HepG2 (cell line): Measurements from ENCODE around the gene CHRNB1. TPM values are rescaled to one million over a fixed set of nuclear protein-coding genes. Genes with fewer than 3 reads are reported as not detected.

Experiments used
- AGO2 ChIP-seq: fragments of 200-400 bp; formaldehyde crosslinking; optimal IDR thresholded peaks from 2 replicates; pipeline ENCODE3; 2017; ENCODE audit warnings: mild to moderate bottlenecking, low read depth, low read length, moderate library complexity
- EHMT2 ChIP-seq: fragments of 200-600 bp; sonication (generic); IDR thresholded peaks from 2 replicates; pipeline ENCODE4 v1.7.0; 2017; ENCODE audit warnings: antibody characterized with exemption, low read depth, low read length, borderline replicate concordance
- EZH2 ChIP-seq: conservative IDR thresholded peaks from 2 replicates; pipeline ENCODE4 v1.6.1; 2012; ENCODE audit warnings: mild to moderate bottlenecking, low read depth, low read length, moderate library complexity
- GFI1 ChIP-seq: sonication (generic); formaldehyde crosslinking; IDR thresholded peaks from 2 replicates; pipeline ENCODE4 v1.5.0; 2020; ENCODE audit warnings: missing genetic modification reagents, mild to moderate bottlenecking, borderline replicate concordance
- HHEX ChIP-seq: IDR thresholded peaks from 2 replicates; pipeline ENCODE4 v1.6.1; 2016; ENCODE audit warnings: control low read depth
- HNF4G ChIP-seq, 2 experiments: sonication (generic) in 1 of 2; formaldehyde crosslinking in 1 of 2; IDR thresholded peaks; 2 replicates each; pipeline versions ENCODE4 v1.4.0 to v1.6.1; 2011 to 2020; ENCODE audit warnings: borderline replicate concordance in 2 of 2, low read depth in 2 of 2, mild to moderate bottlenecking in 2 of 2, low read length in 1 of 2, missing genetic modification reagents in 1 of 2, moderate library complexity in 1 of 2
- HOXA5 ChIP-seq: sonication (generic); formaldehyde crosslinking; IDR thresholded peaks from 2 replicates; pipeline ENCODE4 v1.4.0; 2020; ENCODE audit warnings: missing genetic modification reagents
- IKZF4 ChIP-seq: sonication (generic); formaldehyde crosslinking; IDR thresholded peaks from 2 replicates; pipeline ENCODE4 v1.5.1; 2020; ENCODE audit warnings: borderline replicate concordance, mild to moderate bottlenecking, low read depth, missing genetic modification reagents; ENCODE audit errors: not compliant biosample characterization
- PHF20 ChIP-seq: sonication (generic); formaldehyde crosslinking; IDR thresholded peaks from 2 replicates; pipeline ENCODE4 v1.5.0; 2020; ENCODE audit warnings: mild to moderate bottlenecking, missing genetic modification reagents
- REPIN1 ChIP-seq: sonication (generic); formaldehyde crosslinking; IDR thresholded peaks from 2 replicates; pipeline ENCODE4 v1.8.0; 2022; ENCODE audit warnings: missing genetic modification reagents, low read depth, mild to moderate bottlenecking, borderline replicate concordance
- RFX1 ChIP-seq: fragments of 450-650 bp; IDR thresholded peaks from 2 replicates; pipeline ENCODE4 v1.6.1; 2017
- ZBTB21 ChIP-seq: sonication (generic); formaldehyde crosslinking; IDR thresholded peaks from 2 replicates; pipeline ENCODE4 v1.4.0; 2020; ENCODE audit warnings: missing genetic modification reagents
- ZFY ChIP-seq: sonication (generic); formaldehyde crosslinking; IDR thresholded peaks from 2 replicates; pipeline ENCODE4 v1.4.0; 2020; ENCODE audit warnings: missing genetic modification reagents
- ZNF256 ChIP-seq: sonication (generic); formaldehyde crosslinking; conservative IDR thresholded peaks from 2 replicates; pipeline ENCODE4 v1.4.0; 2020; ENCODE audit warnings: missing genetic modification reagents
- ZNF274 ChIP-seq: sonication (generic); formaldehyde crosslinking; IDR thresholded peaks from 2 replicates; pipeline ENCODE4 v1.5.1; 2020; ENCODE audit warnings: mild to moderate bottlenecking, missing genetic modification reagents
- ZNF3 ChIP-seq: IDR thresholded peaks from 2 replicates; pipeline ENCODE4 v1.7.0; 2017; ENCODE audit warnings: inconsistent platforms
- ZNF460 ChIP-seq: sonication (generic); formaldehyde crosslinking; IDR thresholded peaks from 2 replicates; pipeline ENCODE4 v1.5.1; 2020; ENCODE audit warnings: missing genetic modification reagents, mild to moderate bottlenecking, borderline replicate concordance
- ZSCAN31 ChIP-seq: sonication (generic); formaldehyde crosslinking; IDR thresholded peaks from 2 replicates; pipeline ENCODE4 v1.5.0; 2020; ENCODE audit warnings: low read depth, mild to moderate bottlenecking, missing genetic modification reagents
- polyA plus RNA-seq, 8 experiments: library from polyadenylated mRNA; depleted of rRNA in 3 of 8; stranded (reverse) in 7 of 8; unstranded in 1 of 8; fragments of >200 nt; fragmentation: Illumina TruSeq in 4 of 8; extraction: Trizol in 4 of 8; gene quantifications; 2 replicates each; pipeline versions ENCODE4 v1.2.1 to v1.2.3, GENCODE V29; 2011 to 2016; ENCODE audit warnings: low read depth in 4 of 8, missing spikeins in 1 of 8, mixed read lengths in 1 of 8; ENCODE audit not compliant: insufficient read depth in 1 of 8
- total RNA-seq, 5 experiments: library from RNA; depleted of rRNA; stranded (reverse); fragments of >200 nt; fragmentation: Illumina TruSeq; extraction: Trizol; gene quantifications; 2 replicates each; pipeline ENCODE4 v1.2.3, GENCODE V29; 2016; ENCODE audit warnings: low read depth in 1 of 5
- TF ChIP-seq, protein P1 (sequence below): IDR thresholded peaks from 2 replicates; pipeline ENCODE4 v1.4.0; 2020; ENCODE audit warnings: mild to moderate bottlenecking, missing genetic modification reagents
- TF ChIP-seq, protein P2 (sequence below): sonication (generic); formaldehyde crosslinking; IDR thresholded peaks from 2 replicates; pipeline ENCODE4 v1.4.0; 2020; ENCODE audit warnings: mild to moderate bottlenecking, missing genetic modification reagents
- TF ChIP-seq, protein P3 (sequence below): sonication (generic); IDR thresholded peaks from 2 replicates; pipeline ENCODE4 v1.6.1; 2016; ENCODE audit warnings: low read depth, borderline replicate concordance
- TF ChIP-seq, protein P4 (sequence below): sonication (generic); formaldehyde crosslinking; conservative IDR thresholded peaks from 2 replicates; pipeline ENCODE4 v1.4.0; 2020; ENCODE audit warnings: missing genetic modification reagents

The CHRNB1 gene
- total and polyA plus RNA-seq, 2 of the 13 experiments (the other 11 are each of a cell fraction or from before 2014, with no cell fraction given), result 5.4 to 33.7 TPM

DNA sequence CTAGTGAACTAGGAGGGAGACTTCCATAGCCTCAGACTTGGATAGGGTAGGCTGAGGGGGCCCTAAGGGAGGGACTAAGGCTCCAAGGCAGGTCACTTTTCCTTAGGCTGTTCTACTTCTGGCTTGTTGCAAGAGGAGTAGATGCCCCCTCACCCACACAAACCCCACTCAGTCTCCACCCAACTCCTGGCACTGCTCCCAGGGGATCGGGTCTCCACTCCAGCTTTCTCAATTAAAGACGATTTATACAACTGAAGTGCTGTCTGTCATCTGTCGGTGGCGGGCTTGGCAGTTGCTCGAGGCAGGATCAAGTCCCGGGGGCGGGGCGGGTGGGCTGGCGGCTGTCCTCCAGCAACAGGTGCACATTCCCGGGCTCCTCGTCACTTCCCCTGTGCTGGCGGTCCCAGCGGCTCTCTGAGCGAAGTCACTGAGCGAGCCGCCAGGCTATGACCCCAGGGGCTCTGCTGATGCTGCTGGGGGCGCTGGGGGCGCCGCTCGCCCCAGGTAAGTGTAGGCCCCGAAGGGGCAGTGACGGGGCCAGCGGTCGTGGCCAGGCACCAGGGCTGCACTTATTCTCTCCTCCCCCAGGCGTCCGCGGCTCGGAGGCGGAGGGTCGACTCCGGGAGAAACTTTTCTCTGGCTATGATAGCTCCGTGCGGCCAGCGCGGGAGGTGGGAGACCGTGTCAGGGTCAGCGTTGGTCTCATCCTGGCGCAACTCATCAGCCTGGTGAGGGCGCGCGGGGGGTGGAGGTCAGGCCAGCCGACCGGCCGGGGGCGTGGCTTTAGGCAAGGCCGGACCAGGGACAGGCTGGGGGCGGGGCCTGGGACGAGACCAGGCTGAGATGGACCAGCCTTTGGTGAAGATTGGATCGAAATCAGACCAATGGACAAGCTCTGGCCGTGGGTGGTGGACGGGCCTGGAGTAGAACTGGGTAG is at the start of gene CHRNB1 (continued):
- TF ChIP-seq, protein P1, sequence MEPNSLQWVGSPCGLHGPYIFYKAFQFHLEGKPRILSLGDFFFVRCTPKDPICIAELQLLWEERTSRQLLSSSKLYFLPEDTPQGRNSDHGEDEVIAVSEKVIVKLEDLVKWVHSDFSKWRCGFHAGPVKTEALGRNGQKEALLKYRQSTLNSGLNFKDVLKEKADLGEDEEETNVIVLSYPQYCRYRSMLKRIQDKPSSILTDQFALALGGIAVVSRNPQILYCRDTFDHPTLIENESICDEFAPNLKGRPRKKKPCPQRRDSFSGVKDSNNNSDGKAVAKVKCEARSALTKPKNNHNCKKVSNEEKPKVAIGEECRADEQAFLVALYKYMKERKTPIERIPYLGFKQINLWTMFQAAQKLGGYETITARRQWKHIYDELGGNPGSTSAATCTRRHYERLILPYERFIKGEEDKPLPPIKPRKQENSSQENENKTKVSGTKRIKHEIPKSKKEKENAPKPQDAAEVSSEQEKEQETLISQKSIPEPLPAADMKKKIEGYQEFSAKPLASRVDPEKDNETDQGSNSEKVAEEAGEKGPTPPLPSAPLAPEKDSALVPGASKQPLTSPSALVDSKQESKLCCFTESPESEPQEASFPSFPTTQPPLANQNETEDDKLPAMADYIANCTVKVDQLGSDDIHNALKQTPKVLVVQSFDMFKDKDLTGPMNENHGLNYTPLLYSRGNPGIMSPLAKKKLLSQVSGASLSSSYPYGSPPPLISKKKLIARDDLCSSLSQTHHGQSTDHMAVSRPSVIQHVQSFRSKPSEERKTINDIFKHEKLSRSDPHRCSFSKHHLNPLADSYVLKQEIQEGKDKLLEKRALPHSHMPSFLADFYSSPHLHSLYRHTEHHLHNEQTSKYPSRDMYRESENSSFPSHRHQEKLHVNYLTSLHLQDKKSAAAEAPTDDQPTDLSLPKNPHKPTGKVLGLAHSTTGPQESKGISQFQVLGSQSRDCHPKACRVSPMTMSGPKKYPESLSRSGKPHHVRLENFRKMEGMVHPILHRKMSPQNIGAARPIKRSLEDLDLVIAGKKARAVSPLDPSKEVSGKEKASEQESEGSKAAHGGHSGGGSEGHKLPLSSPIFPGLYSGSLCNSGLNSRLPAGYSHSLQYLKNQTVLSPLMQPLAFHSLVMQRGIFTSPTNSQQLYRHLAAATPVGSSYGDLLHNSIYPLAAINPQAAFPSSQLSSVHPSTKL (CRISPR knock-in tag), result peak; percentile 34; the same call in 1 of the 2 replicates
- TF ChIP-seq, protein P2, sequence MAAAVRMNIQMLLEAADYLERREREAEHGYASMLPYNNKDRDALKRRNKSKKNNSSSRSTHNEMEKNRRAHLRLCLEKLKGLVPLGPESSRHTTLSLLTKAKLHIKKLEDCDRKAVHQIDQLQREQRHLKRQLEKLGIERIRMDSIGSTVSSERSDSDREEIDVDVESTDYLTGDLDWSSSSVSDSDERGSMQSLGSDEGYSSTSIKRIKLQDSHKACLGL (CRISPR knock-in tag), result no peak; the same call in 1 of the 2 replicates
- no peak for TF ChIP-seq PHF20 (CRISPR knock-in tag)
- no peak for TF ChIP-seq ZNF256 (CRISPR knock-in tag)
- no peak for TF ChIP-seq EZH2
- no peak for TF ChIP-seq REPIN1 (CRISPR knock-in tag)
- TF ChIP-seq, protein P3, sequence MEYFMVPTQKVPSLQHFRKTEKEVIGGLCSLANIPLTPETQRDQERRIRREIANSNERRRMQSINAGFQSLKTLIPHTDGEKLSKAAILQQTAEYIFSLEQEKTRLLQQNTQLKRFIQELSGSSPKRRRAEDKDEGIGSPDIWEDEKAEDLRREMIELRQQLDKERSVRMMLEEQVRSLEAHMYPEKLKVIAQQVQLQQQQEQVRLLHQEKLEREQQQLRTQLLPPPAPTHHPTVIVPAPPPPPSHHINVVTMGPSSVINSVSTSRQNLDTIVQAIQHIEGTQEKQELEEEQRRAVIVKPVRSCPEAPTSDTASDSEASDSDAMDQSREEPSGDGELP, result peak; percentile 72; the same call in 1 of the 2 replicates
- no peak; the same call in 1 of the 2 replicates for TF ChIP-seq GFI1 (CRISPR knock-in tag)
- TF ChIP-seq ZNF460, result no peak
- no peak for TF ChIP-seq ZNF3
- no peak for TF ChIP-seq IKZF4 (CRISPR knock-in tag)
- TF ChIP-seq ZNF274 (CRISPR knock-in tag), result 0 out of 2 replicates have a peak, but pooled peaks have one; percentile 26
- TF ChIP-seq, protein P4, sequence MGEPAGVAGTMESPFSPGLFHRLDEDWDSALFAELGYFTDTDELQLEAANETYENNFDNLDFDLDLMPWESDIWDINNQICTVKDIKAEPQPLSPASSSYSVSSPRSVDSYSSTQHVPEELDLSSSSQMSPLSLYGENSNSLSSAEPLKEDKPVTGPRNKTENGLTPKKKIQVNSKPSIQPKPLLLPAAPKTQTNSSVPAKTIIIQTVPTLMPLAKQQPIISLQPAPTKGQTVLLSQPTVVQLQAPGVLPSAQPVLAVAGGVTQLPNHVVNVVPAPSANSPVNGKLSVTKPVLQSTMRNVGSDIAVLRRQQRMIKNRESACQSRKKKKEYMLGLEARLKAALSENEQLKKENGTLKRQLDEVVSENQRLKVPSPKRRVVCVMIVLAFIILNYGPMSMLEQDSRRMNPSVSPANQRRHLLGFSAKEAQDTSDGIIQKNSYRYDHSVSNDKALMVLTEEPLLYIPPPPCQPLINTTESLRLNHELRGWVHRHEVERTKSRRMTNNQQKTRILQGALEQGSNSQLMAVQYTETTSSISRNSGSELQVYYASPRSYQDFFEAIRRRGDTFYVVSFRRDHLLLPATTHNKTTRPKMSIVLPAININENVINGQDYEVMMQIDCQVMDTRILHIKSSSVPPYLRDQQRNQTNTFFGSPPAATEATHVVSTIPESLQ (CRISPR knock-in tag), result 0 out of 2 replicates have a peak, but pooled peaks have one; percentile 59
- peak; percentile 38; the same call in 1 of the 2 replicates for TF ChIP-seq HOXA5 (CRISPR knock-in tag)
- no peak for TF ChIP-seq RFX1
- no peak for TF ChIP-seq HNF4G (IDR thresholded peaks at IDR 0.05; ENCODE audit: borderline replicate concordance, low read depth, low read length)
- TF ChIP-seq HNF4G (CRISPR knock-in tag; IDR thresholded peaks at IDR 0.05; ENCODE audit: borderline replicate concordance, low read depth), result no peak
- peak; percentile 46; the same call in 1 of the 2 replicates for TF ChIP-seq ZSCAN31 (CRISPR knock-in tag)
- no peak for TF ChIP-seq HHEX (CRISPR knock-in tag)
- TF ChIP-seq AGO2, result no peak
- no peak for TF ChIP-seq ZBTB21
- peak; percentile 81 for TF ChIP-seq ZFY
- TF ChIP-seq EHMT2, result no peak
